K562 (cell line): ENCODE data around the gene TNNI2. TPM values are rescaled to one million over a fixed set of nuclear protein-coding genes. Genes with fewer than 3 reads are reported as not detected.
A peak's percentile ranks its signal among the peaks of the same experiment; 100 is the strongest.

Source experiments
- ATAC-seq: fragments of 200-7000 bp; cut with Tn5 transposase; 3 replicates; pipeline ENCODE4 v1.9.1; 2020; ENCODE audit warnings: moderate library complexity
- BruUV-seq: library from RNA; stranded (reverse); fragments of 400-500 nt; replicated peaks from 2 replicates; lab custom pipeline; 2021; lab: Mats Ljungman, UMichigan
- CTCF ChIA-PET: fragments of 300-600 bp; formaldehyde crosslinking; extraction: SDS; loops from one replicate; lab custom pipeline; 2021; ENCODE audit warnings: low intra/inter-chr PET ratio; lab: Yijun Ruan, JAX
- POLR2A ChIA-PET: fragments of 300-600, 350-650 bp; sonication (Branson Sonifier 250); formaldehyde crosslinking; extraction: SDS; loops from one replicate; lab custom pipeline; 2021; ENCODE audit warnings: antibody characterized with exemption, inconsistent platforms; lab: Yijun Ruan, JAX
- DNase-seq, 4 experiments: peaks; one replicate each; pipeline versions ENCODE4 v3.0.0 to v3.0.0-alpha.2; 2011 to 2018; ENCODE audit warnings: low spot score in 3 of 4, mixed read lengths in 3 of 4; ENCODE audit errors: extremely low read depth in 1 of 4
- FAIRE-seq: peaks from 2 replicates; lab custom pipeline; 2011; peaks lifted over from hg19 to GRCh38; lab: Jason Lieb, UNC
- H2AFZ ChIP-seq: 2 replicates; pipeline ENCODE4 v1.6.0; 2011; ENCODE audit warnings: low read depth, low read length, control low read depth, inconsistent platforms
- H3K27ac ChIP-seq: fragments of 200-600 bp; 3 replicates; pipeline ENCODE4 v1.8.0; 2011; ENCODE audit warnings: low read depth, mild to moderate bottlenecking, control low read depth, inconsistent platforms, low read length, moderate library complexity, mixed read lengths; ENCODE audit errors: extremely low read depth
- H3K27me3 ChIP-seq, 2 experiments: fragments of 300-600 bp in 1 of 2; 2 replicates in 1 of 2; 3 replicates in 1 of 2; pipeline versions ENCODE4 v1.6.0 to v1.8.0; 2011; ENCODE audit warnings: inconsistent platforms in 2 of 2, low read length in 2 of 2, mild to moderate bottlenecking in 1 of 2, mixed read lengths in 1 of 2, moderate library complexity in 1 of 2; ENCODE audit not compliant: control insufficient read depth in 2 of 2, insufficient read depth in 2 of 2
- H3K36me3 ChIP-seq: fragments of 300-600 bp; 3 replicates; pipeline ENCODE4 v1.8.0; 2011; ENCODE audit warnings: mild to moderate bottlenecking, low read length, inconsistent platforms; ENCODE audit not compliant: control insufficient read depth, insufficient read depth
- H3K4me1 ChIP-seq, 2 experiments: fragments of 200-600 bp in 1 of 2; replicated peaks in 1 of 2; 2 replicates in 1 of 2; 3 replicates in 1 of 2; pipeline versions ENCODE4 v1.5.1 to v1.8.0; 2011; ENCODE audit warnings: inconsistent platforms in 2 of 2, low read length in 2 of 2, mild to moderate bottlenecking in 1 of 2, mixed read lengths in 1 of 2, moderate library complexity in 1 of 2; ENCODE audit not compliant: control insufficient read depth in 2 of 2, insufficient read depth in 2 of 2
- H3K4me2 ChIP-seq: 2 replicates; pipeline ENCODE4 v1.6.1; 2011; ENCODE audit warnings: low read length, control low read depth, inconsistent platforms, mixed read lengths; ENCODE audit not compliant: insufficient read depth
- H3K4me3 ChIP-seq: fragments of 200-600 bp; sonication (generic), shearing (Covaris generic); 2 replicates; pipeline ENCODE4 v1.5.1; 2016; ENCODE audit warnings: control low read depth, inconsistent platforms
- H3K79me2 ChIP-seq: fragments of 200-600 bp; 3 replicates; pipeline ENCODE4 v1.8.0; 2011; ENCODE audit warnings: low read length, inconsistent platforms; ENCODE audit not compliant: control insufficient read depth, insufficient read depth
- H3K9ac ChIP-seq, 2 experiments: 2 replicates each; pipeline versions ENCODE4 v1.6.0 to v1.6.1; 2011; ENCODE audit warnings: low read depth in 2 of 2, low read length in 2 of 2, control low read depth in 1 of 2, inconsistent platforms in 1 of 2, mild to moderate bottlenecking in 1 of 2, mixed read lengths in 1 of 2; ENCODE audit not compliant: insufficient read depth in 1 of 2
- H3K9me1 ChIP-seq: one replicate; pipeline ENCODE4 v1.6.0; 2011; ENCODE audit warnings: inconsistent platforms, mild to moderate bottlenecking, low read length, moderate library complexity; ENCODE audit not compliant: control insufficient read depth, insufficient read depth
- H3K9me3 ChIP-seq: replicated peaks from 2 replicates; pipeline ENCODE4 v1.5.1; 2011; ENCODE audit warnings: low read depth, low read length, inconsistent platforms; ENCODE audit not compliant: control insufficient read depth, insufficient read depth
- H4K20me1 ChIP-seq: replicated peaks from 2 replicates; pipeline ENCODE4 v1.6.1; 2011; ENCODE audit warnings: low read length, inconsistent platforms, mixed read lengths; ENCODE audit not compliant: control insufficient read depth, insufficient read depth
- EGR1 ChIP-seq: fragments of 450-650 bp; conservative IDR thresholded peaks from 2 replicates; pipeline ENCODE4 v1.6.1; 2017; ENCODE audit warnings: mild to moderate bottlenecking
- SPI1 ChIP-seq: IDR thresholded peaks from 2 replicates; pipeline ENCODE4 v1.6.1; 2011; ENCODE audit warnings: low read depth, low read length, control low read depth, borderline replicate concordance
- ZBTB33 ChIP-seq: sonication (generic); formaldehyde crosslinking; IDR thresholded peaks from 2 replicates; pipeline ENCODE4 v1.8.1; 2023; ENCODE audit warnings: mild to moderate bottlenecking, missing genetic modification reagents
- ZBTB7A ChIP-seq: IDR thresholded peaks from 2 replicates; pipeline ENCODE4 v1.6.1; 2011; ENCODE audit warnings: low read depth, mild to moderate bottlenecking, low read length, moderate library complexity, borderline replicate concordance; ENCODE audit not compliant: control insufficient read depth
- ZNF766 ChIP-seq: fragments of 200-800 bp; sonication (Bioruptor generic); conservative IDR thresholded peaks from 2 replicates; pipeline ENCODE4 v1.6.1; 2016; ENCODE audit warnings: missing genetic modification characterization, missing compliant biosample characterization
- WGBS: fragments of 100-300 bp; shearing (Covaris generic); methylation state at CpG from one replicate; pipeline ENCODE4 v1.1.6; 2016; ENCODE audit warnings: low coverage, mixed read lengths; ENCODE audit not compliant: insufficient coverage; ENCODE audit errors: missing lambda C conversion rate; 5-methylcytosine and 5-hydroxymethylcytosine counted together
- in situ Hi-C: fragments of 300-500 bp; cut with MboI; formaldehyde crosslinking; loops from 4 replicates; pipeline ENCODE4 v1.15.0; 2018; ENCODE audit warnings: inconsistent platforms, mixed read lengths
- intact Hi-C: fragments of 100-400 bp; cut with micrococcal nuclease; formaldehyde crosslinking; loops from 2 replicates; pipeline ENCODE4 v1.14.2; 2022
- polyA plus RNA-seq, 8 experiments: library from polyadenylated mRNA; depleted of rRNA in 4 of 8; stranded (reverse) in 5 of 8; unstranded in 3 of 8; fragments of >200 nt; fragmentation: Nextera tagmentation in 2 of 8; fragmentation: Illumina TruSeq in 1 of 8; extraction: Ambion mirVana in 2 of 8; extraction: Trizol in 1 of 8; gene quantifications; 2 replicates each; pipeline versions ENCODE4 v1.2.1 to v1.2.3, GENCODE V29; 2011 to 2014; ENCODE audit warnings: inconsistent platforms in 1 of 8, missing spikeins in 1 of 8
- total RNA-seq, 7 experiments: library from RNA; depleted of rRNA in 6 of 7; stranded (reverse); fragments of >200 nt in 6 of 7; fragmentation: Illumina TruSeq in 2 of 7; extraction: Trizol in 2 of 7; gene quantifications; 2 replicates each; pipeline versions ENCODE4 v1.2.1 to v1.2.3, GENCODE V29; 2011 to 2021; ENCODE audit warnings: low replicate concordance in 1 of 7

Gene TNNI2
- total and polyA plus RNA-seq, 9 of the 15 experiments (the other 6 are each of a cell fraction or from before 2014, with no cell fraction given), result not detected

- no peak for ATAC-seq
- H3K9ac ChIP-seq, result no peak overlapping the region
- intact Hi-C loops, result no loop called here
Observed at GRCh38 chr11:1839924-1840779, 1.4 kb downstream of the TNNI2 start.

More at GRCh38 chr11:1839924-1840779, 1.4 kb downstream of the TNNI2 start:
- peaks cover 12% of the 10 kb centered on the region for H4K20me1 ChIP-seq
- DNase-seq, result no peak
- H3K27me3 ChIP-seq, result peaks cover 3 to 50% of the 10 kb centered on the region in 2 experiments; a peak in 3 of 5 replicates
- H3K36me3 ChIP-seq, result no peaks in the 10 kb centered on the region
- no peak overlapping the region for H3K4me3 ChIP-seq
- in situ Hi-C loops, result no loop called here
- H2AFZ ChIP-seq, result no peak overlapping the region
- FAIRE-seq, result no peak
- TF ChIP-seq ZBTB33 (CRISPR knock-in tag) (peak; percentile 61; the same call in 1 of the 2 replicates), ZBTB7A (0 out of 2 replicates have a peak, but pooled peaks have one; percentile 31), SPI1 (peak; percentile 84), EGR1 (0 out of 2 replicates have a peak, but pooled peaks have one; percentile 10), ZNF766 (CRISPR knock-in tag) (no peak)
- no peak overlapping the region for H3K27ac ChIP-seq
- no peaks in the 10 kb centered on the region for H3K9me3 ChIP-seq
- 6% methylated on average over 14 of the region's 26 CpGs for WGBS
- POLR2A ChIA-PET, result interaction anchor here (0.6 to 2.0 kb wide), 2 partner anchors 10 to 33 kb away, joined by 4 to 6 read pairs; no protein-coding TSS in a partner anchor
- H3K9me1 ChIP-seq, result no peaks in the 10 kb centered on the region
- no peaks in the 10 kb centered on the region for H3K79me2 ChIP-seq
- peaks cover 7 to 72% of the 10 kb centered on the region in 2 experiments; a peak in 4 of 5 replicates for H3K4me1 ChIP-seq
- H3K4me2 ChIP-seq, result no peak overlapping the region
- CTCF ChIA-PET, result interaction anchor here (3.5 kb wide), 1 partner anchor 161 kb away, joined by 54 read pairs; the partner anchor contains the start of gene H19
- BruUV-seq, result no TSS peak
